Calu3 (cell line): ENCODE data around the gene HLTF. TPM values are rescaled to one million over a fixed set of nuclear protein-coding genes. Genes with fewer than 3 reads are reported as not detected.
"Not testable (repeated sequence)": the region's sequence is repeated elsewhere in the genome, so short reads cannot be mapped to it uniquely, and the experiment has no call there.

ENCODE experiments used
- BruUV-seq: library from RNA; stranded (reverse); fragments of 400-500 nt; replicated peaks from 2 replicates; lab custom pipeline; 2021; lab: Mats Ljungman, UMichigan
- CTCF ChIA-PET: fragments of 300-600 bp; sonication (Branson Sonifier 250); formaldehyde crosslinking; loops from one replicate; lab custom pipeline; 2022; ENCODE audit warnings: antibody characterized with exemption; lab: Charles Lee
- DNase-seq: peaks from one replicate; pipeline ENCODE4 v3.0.0; 2022
- H3K27ac Mint-ChIP-seq: one replicate; pipeline ENCODE4 v1.8.0; 2022; ENCODE audit warnings: mixed read lengths; ENCODE audit not compliant: unreplicated experiment
- H3K27me3 Mint-ChIP-seq: one replicate; pipeline ENCODE4 v1.8.0; 2022; ENCODE audit warnings: mixed read lengths; ENCODE audit not compliant: unreplicated experiment
- H3K36me3 Mint-ChIP-seq: one replicate; pipeline ENCODE4 v1.8.0; 2022; ENCODE audit warnings: mild to moderate bottlenecking, moderate library complexity, mixed read lengths; ENCODE audit not compliant: insufficient read depth, unreplicated experiment
- H3K4me1 Mint-ChIP-seq: one replicate; pipeline ENCODE4 v1.8.0; 2022; ENCODE audit warnings: mild to moderate bottlenecking, low read depth, mixed read lengths; ENCODE audit not compliant: unreplicated experiment
- H3K4me3 Mint-ChIP-seq: one replicate; pipeline ENCODE4 v1.8.0; 2022; ENCODE audit warnings: mild to moderate bottlenecking, low read depth, moderate library complexity, mixed read lengths; ENCODE audit not compliant: unreplicated experiment
- H3K9me3 Mint-ChIP-seq: one replicate; pipeline ENCODE4 v1.8.0; 2022; ENCODE audit warnings: low read depth, mixed read lengths; ENCODE audit not compliant: unreplicated experiment
- intact Hi-C: fragments of 100-400 bp; cut with micrococcal nuclease; formaldehyde crosslinking; loops from one replicate; pipeline ENCODE4 v1.10.0; 2022; ENCODE audit not compliant: unreplicated experiment
- total RNA-seq: library from RNA; stranded (reverse); gene quantifications from 2 replicates; pipeline ENCODE4 v1.2.3, GENCODE V29; 2022
- TF ChIP-seq, protein P1 (sequence below): fragments of 200-600 bp; IDR thresholded peaks from one replicate; pipeline ENCODE4 v1.8.0; 2022; ENCODE audit warnings: antibody characterized with exemption; ENCODE audit not compliant: unreplicated experiment

HLTF gene
- total RNA-seq, 1 experiment from 2014 or later: 63.5 TPM

DNA sequence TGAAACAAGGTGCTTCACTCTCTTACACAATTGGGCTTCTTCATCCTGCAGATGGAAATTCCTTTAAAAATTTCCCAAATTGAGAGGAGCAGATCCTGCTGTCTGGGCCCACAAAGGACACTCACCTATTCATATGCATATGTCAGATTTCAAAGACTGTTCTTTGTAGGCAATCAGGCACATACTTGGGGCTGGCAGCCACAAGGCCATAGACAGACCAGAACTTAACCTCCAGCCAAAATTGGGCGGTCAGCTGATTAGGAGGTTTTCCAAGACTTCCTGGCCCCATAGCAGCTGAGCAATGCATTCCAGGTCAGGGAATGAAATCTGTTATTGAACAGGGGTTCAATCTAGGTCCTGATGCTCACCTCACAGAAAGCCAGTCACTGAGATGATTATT, 28.1 kb upstream of the HLTF start:
- BruUV-seq: no TSS peak
- CTCF ChIA-PET: no interaction called here

DNA sequence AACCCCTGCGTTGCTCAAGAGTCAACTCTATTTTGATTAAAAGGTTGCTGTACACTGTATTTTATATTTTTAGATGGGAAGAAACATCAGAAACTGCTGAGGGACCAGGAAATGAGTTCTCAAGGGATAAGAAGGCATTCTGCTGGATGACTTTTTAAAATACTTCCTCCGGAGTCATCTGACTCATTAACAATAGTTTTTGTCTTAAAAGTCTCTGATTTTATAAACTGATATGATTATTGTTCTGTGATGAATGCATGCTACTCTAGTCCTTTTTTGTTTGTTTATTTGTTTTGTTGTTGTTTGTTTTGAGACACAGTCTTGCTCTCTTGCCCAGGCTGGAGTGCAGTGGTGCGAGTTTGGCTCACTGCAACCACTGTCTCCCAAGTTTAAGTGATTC, 18.2 kb upstream of the HLTF start:
- intact Hi-C loops: no loop called here
- TF ChIP-seq, protein P1, sequence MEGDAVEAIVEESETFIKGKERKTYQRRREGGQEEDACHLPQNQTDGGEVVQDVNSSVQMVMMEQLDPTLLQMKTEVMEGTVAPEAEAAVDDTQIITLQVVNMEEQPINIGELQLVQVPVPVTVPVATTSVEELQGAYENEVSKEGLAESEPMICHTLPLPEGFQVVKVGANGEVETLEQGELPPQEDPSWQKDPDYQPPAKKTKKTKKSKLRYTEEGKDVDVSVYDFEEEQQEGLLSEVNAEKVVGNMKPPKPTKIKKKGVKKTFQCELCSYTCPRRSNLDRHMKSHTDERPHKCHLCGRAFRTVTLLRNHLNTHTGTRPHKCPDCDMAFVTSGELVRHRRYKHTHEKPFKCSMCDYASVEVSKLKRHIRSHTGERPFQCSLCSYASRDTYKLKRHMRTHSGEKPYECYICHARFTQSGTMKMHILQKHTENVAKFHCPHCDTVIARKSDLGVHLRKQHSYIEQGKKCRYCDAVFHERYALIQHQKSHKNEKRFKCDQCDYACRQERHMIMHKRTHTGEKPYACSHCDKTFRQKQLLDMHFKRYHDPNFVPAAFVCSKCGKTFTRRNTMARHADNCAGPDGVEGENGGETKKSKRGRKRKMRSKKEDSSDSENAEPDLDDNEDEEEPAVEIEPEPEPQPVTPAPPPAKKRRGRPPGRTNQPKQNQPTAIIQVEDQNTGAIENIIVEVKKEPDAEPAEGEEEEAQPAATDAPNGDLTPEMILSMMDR: no peak
- DNase-seq: no peak
- no peak overlapping the region for H3K4me3 Mint-ChIP-seq
- H3K9me3 Mint-ChIP-seq: peaks cover 2% of the 10 kb centered on the region
- H3K36me3 Mint-ChIP-seq: no peaks in the 10 kb centered on the region
- H3K27ac Mint-ChIP-seq: no peak overlapping the region
- H3K4me1 Mint-ChIP-seq: no peaks in the 10 kb centered on the region
- BruUV-seq: no TSS peak
- H3K27me3 Mint-ChIP-seq: no peaks in the 10 kb centered on the region
- CTCF ChIA-PET: interaction anchor here (0.6 kb wide), 1 partner anchor 196 kb away, joined by 3 read pairs; no protein-coding TSS in a partner anchor

More for the DNA sequence above, 28.1 kb upstream of the HLTF start:
- TF ChIP-seq, protein P1: no peak
- intact Hi-C loops: no loop called here
- H3K36me3 Mint-ChIP-seq: no peaks in the 10 kb centered on the region
- H3K4me3 Mint-ChIP-seq: no peak overlapping the region
- no peak overlapping the region for H3K27ac Mint-ChIP-seq
- no peaks in the 10 kb centered on the region for H3K4me1 Mint-ChIP-seq
- no peak for DNase-seq
- H3K9me3 Mint-ChIP-seq: no peaks in the 10 kb centered on the region
- no peaks in the 10 kb centered on the region for H3K27me3 Mint-ChIP-seq

DNA sequence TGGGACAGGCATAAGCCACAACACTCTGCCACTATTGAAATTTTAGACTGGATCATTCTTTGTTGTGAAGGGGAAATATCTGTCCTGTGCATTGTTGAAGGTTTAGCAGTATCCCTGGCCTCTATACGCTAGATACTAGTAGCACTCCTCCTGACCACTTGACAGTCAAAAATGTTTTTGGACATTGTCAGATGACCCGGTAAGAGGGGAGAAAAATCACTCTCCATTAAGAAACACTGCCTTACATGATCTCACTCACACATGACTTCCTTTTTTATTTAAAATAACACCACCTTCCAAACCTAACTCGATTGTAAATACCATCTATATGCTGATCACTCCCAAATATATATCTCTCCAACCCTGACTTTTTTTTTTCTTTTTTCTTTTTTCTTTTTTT, 15.3 kb upstream of the HLTF start:
- Mint-ChIP-seq H3K4me1 (no peaks in the 10 kb centered on the region), H3K27me3 (no peaks in the 10 kb centered on the region), H3K27ac (no peak overlapping the region), H3K4me3 (no peak overlapping the region), H3K36me3 (peaks cover 6% of the 10 kb centered on the region), H3K9me3 (peaks cover 2% of the 10 kb centered on the region)
- no peak for DNase-seq
- TF ChIP-seq, protein P1: no peak
- BruUV-seq: no TSS peak
- intact Hi-C loops: no loop called here
- CTCF ChIA-PET: no interaction called here

DNA sequence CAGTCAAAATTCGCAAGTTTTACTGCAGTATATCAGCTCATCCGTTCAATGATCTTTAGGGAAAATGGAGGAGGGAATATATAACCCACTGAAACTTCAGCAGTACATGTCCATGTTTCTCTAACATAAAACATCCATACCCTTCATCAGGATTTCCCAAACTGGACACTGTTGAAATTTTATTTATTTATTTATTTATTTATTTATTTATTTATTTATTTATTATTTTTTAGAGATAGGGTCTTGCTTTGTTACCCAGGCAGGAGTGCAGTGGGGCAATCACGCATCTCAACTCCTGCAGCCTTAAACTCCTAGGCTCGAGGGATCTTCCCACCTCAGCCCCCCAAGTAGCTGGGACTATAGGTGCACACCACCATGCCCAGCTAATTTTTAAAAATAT, 14.8 kb upstream of the HLTF start:
- CTCF ChIA-PET: interaction anchor here (0.9 kb wide), 1 partner anchor 146 kb away, joined by 3 read pairs; no protein-coding TSS in a partner anchor
- intact Hi-C loops: no loop called here
- H3K4me1 Mint-ChIP-seq: no peaks in the 10 kb centered on the region
- peaks cover 6% of the 10 kb centered on the region for H3K36me3 Mint-ChIP-seq
- DNase-seq: no peak
- TF ChIP-seq, protein P1: no peak
- H3K4me3 Mint-ChIP-seq: no peak overlapping the region
- peaks cover 2% of the 10 kb centered on the region for H3K9me3 Mint-ChIP-seq
- no peaks in the 10 kb centered on the region for H3K27me3 Mint-ChIP-seq
- no TSS peak for BruUV-seq
- no peak overlapping the region for H3K27ac Mint-ChIP-seq

DNA sequence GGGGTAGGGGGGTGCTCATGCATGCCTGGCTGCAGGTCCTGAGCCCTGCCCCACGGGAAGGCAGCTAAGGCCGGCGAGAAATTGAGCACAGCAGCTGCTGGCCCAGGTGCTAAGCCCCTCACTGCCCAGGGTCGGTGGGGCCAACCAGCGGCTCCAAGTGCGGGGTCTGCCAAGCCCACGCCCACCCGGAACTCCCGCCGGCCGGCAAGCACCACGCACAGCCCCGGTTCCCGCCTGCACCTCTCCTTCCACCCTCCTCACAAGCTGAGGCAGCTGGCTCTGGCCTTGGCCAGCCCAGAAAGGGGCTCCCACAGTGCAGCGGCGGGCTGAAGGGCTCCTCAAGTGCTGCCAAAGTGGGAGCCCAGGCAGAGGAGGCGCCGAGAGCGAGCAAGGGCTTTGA, 11.7 kb upstream of the HLTF start:
- H3K4me1 Mint-ChIP-seq, H3K27me3 Mint-ChIP-seq, BruUV-seq, H3K9me3 Mint-ChIP-seq, H3K4me3 Mint-ChIP-seq, intact Hi-C loops, DNase-seq, H3K36me3 Mint-ChIP-seq, H3K27ac Mint-ChIP-seq, CTCF ChIA-PET: not testable (repeated sequence)
